HepG2 (cell line): ENCODE data around the gene ZBTB7C. TPM values are rescaled to one million over a fixed set of nuclear protein-coding genes. Genes with fewer than 3 reads are reported as not detected.
A peak's percentile ranks its signal among the peaks of the same experiment; 100 is the strongest.

Experiments used
- ATAC-seq: fragments of 200-7000 bp; cut with Tn5 transposase; 3 replicates; pipeline ENCODE4 v1.9.1; 2020; ENCODE audit warnings: mild to moderate bottlenecking, moderate library complexity
- BruUV-seq: library from RNA; stranded (reverse); fragments of 400-500 nt; replicated peaks from 2 replicates; lab custom pipeline; 2021; lab: Mats Ljungman, UMichigan
- CTCF ChIA-PET: fragments of 300-600 bp; formaldehyde crosslinking; extraction: SDS; loops from one replicate; lab custom pipeline; 2021; ENCODE audit warnings: low total read pairs, inconsistent platforms, low intra/inter-chr PET ratio; lab: Yijun Ruan, JAX
- POLR2A ChIA-PET: fragments of 350-600 bp; sonication (Branson Sonifier 250); formaldehyde crosslinking; loops from one replicate; lab custom pipeline; 2020; ENCODE audit warnings: antibody characterized with exemption, inconsistent platforms; lab: Yijun Ruan, JAX
- DNase-seq: peaks from one replicate; pipeline ENCODE4 v3.0.0-alpha.2; 2015; ENCODE audit warnings: low spot score
- FAIRE-seq: peaks from 3 replicates; lab custom pipeline; 2011; peaks lifted over from hg19 to GRCh38; lab: Jason Lieb, UNC
- H2AFZ ChIP-seq: one replicate; pipeline ENCODE4 v1.6.1; 2011; ENCODE audit warnings: low read length, inconsistent platforms
- H3K27ac ChIP-seq: fragments of 300-600 bp; 3 replicates; pipeline ENCODE4 v1.8.0; 2011; ENCODE audit warnings: mixed run types, mild to moderate bottlenecking, mixed read lengths, low read length, inconsistent platforms; ENCODE audit not compliant: insufficient read depth; ENCODE audit errors: extremely low read length
- H3K27me3 ChIP-seq, 2 experiments: fragments of 200-600 bp in 1 of 2; 2 replicates in 1 of 2; 3 replicates in 1 of 2; pipeline versions ENCODE4 v1.6.0 to v1.8.0; 2011; ENCODE audit warnings: low read length in 2 of 2, mild to moderate bottlenecking in 2 of 2, moderate library complexity in 2 of 2, inconsistent platforms in 1 of 2; ENCODE audit not compliant: insufficient read depth in 2 of 2, control insufficient read depth in 1 of 2
- H3K36me3 ChIP-seq, 2 experiments: fragments of 200-600 bp in 1 of 2; replicated peaks in 1 of 2; 2 replicates in 1 of 2; 3 replicates in 1 of 2; pipeline versions ENCODE4 v1.5.1 to v1.8.0; 2011; ENCODE audit warnings: low read length in 2 of 2, inconsistent platforms in 1 of 2; ENCODE audit not compliant: insufficient read depth in 2 of 2, control insufficient read depth in 1 of 2
- H3K4me1 ChIP-seq: 2 replicates; pipeline ENCODE4 v1.5.1; 2012; ENCODE audit warnings: low read length, inconsistent platforms; ENCODE audit not compliant: insufficient read depth
- H3K4me2 ChIP-seq: 2 replicates; pipeline ENCODE4 v1.6.0; 2011; ENCODE audit warnings: low read depth, low read length, inconsistent platforms
- H3K4me3 ChIP-seq, 3 experiments: fragments of 200-600 bp in 1 of 3; sonication (generic), shearing (Covaris generic) in 1 of 3; replicated peaks in 1 of 3; 2 replicates each; pipeline ENCODE4 v1.5.1; 2011 to 2016; ENCODE audit warnings: low read length in 3 of 3, inconsistent platforms in 2 of 3, low read depth in 2 of 3, mild to moderate bottlenecking in 2 of 3, control low read depth in 1 of 3, mixed read lengths in 1 of 3; ENCODE audit not compliant: insufficient read depth in 1 of 3
- H3K79me2 ChIP-seq: one replicate; pipeline ENCODE4 v1.6.1; 2011; ENCODE audit warnings: low read length, inconsistent platforms; ENCODE audit not compliant: insufficient read depth
- H3K9ac ChIP-seq: 2 replicates; pipeline ENCODE4 v1.6.0; 2011; ENCODE audit warnings: mild to moderate bottlenecking, low read depth, low read length, inconsistent platforms; ENCODE audit not compliant: insufficient read depth
- H3K9me3 ChIP-seq: 2 replicates; pipeline ENCODE4 v1.5.1; 2012; ENCODE audit warnings: mild to moderate bottlenecking, low read length
- H4K20me1 ChIP-seq: 2 replicates; pipeline ENCODE4 v1.6.0; 2011; ENCODE audit warnings: inconsistent platforms, mild to moderate bottlenecking, low read length, moderate library complexity; ENCODE audit not compliant: insufficient read depth
- ATF2 ChIP-seq: sonication (generic); formaldehyde crosslinking; IDR thresholded peaks from 2 replicates; pipeline ENCODE4 v1.4.0; 2020; ENCODE audit warnings: missing genetic modification reagents
- CHCHD3 ChIP-seq: sonication (generic); formaldehyde crosslinking; IDR thresholded peaks from 2 replicates; pipeline ENCODE4 v1.8.0; 2022; ENCODE audit warnings: mild to moderate bottlenecking, missing genetic modification reagents, moderate library complexity
- DMAP1 ChIP-seq: IDR thresholded peaks from 2 replicates; pipeline ENCODE4 v1.6.1; 2016
- DNMT1 ChIP-seq: sonication (generic); formaldehyde crosslinking; IDR thresholded peaks from 2 replicates; pipeline ENCODE4 v1.5.1; 2020; ENCODE audit warnings: mild to moderate bottlenecking, missing genetic modification reagents
- GATAD1 ChIP-seq: IDR thresholded peaks from 2 replicates; pipeline ENCODE4 v1.6.1; 2016; ENCODE audit warnings: missing genetic modification reagents, missing compliant biosample characterization
- KDM2A ChIP-seq: sonication (generic); formaldehyde crosslinking; IDR thresholded peaks from 2 replicates; pipeline ENCODE4 v1.4.0; 2020; ENCODE audit warnings: low read depth, missing genetic modification reagents, borderline replicate concordance
- KDM4B ChIP-seq: sonication (generic); formaldehyde crosslinking; IDR thresholded peaks from 2 replicates; pipeline ENCODE4 v1.4.0; 2020; ENCODE audit warnings: missing genetic modification reagents
- KLF16 ChIP-seq, 2 experiments: sonication (generic) in 1 of 2; formaldehyde crosslinking in 1 of 2; IDR thresholded peaks; 2 replicates each; pipeline versions ENCODE4 v1.6.1 to v1.8.0; 2016 to 2023; ENCODE audit warnings: missing genetic modification reagents in 2 of 2, missing compliant biosample characterization in 1 of 2
- MEIS2 ChIP-seq: sonication (generic); formaldehyde crosslinking; IDR thresholded peaks from 2 replicates; pipeline ENCODE4 v1.9.0; 2021; ENCODE audit warnings: mild to moderate bottlenecking, missing genetic modification reagents
- MIXL1 ChIP-seq: IDR thresholded peaks from 2 replicates; pipeline ENCODE4 v1.6.1; 2016
- RNF219 ChIP-seq: sonication (generic); formaldehyde crosslinking; IDR thresholded peaks from 2 replicates; pipeline ENCODE4 v1.5.0; 2020; ENCODE audit warnings: mild to moderate bottlenecking, missing genetic modification reagents
- SOX6 ChIP-seq, 2 experiments: fragments of 450-650 bp in 1 of 2; sonication (generic) in 1 of 2; formaldehyde crosslinking in 1 of 2; IDR thresholded peaks; 2 replicates each; pipeline versions ENCODE4 v1.4.0 to v1.6.1; 2017 to 2020; ENCODE audit warnings: antibody characterized with exemption in 1 of 2, mild to moderate bottlenecking in 1 of 2, missing genetic modification reagents in 1 of 2
- SSRP1 ChIP-seq: IDR thresholded peaks from 2 replicates; pipeline ENCODE4 v1.6.1; 2016; ENCODE audit warnings: control low read depth
- STAG1 ChIP-seq: sonication (generic); formaldehyde crosslinking; IDR thresholded peaks from 2 replicates; pipeline ENCODE4 v1.4.0; 2020; ENCODE audit warnings: missing genetic modification reagents
- TFE3 ChIP-seq: IDR thresholded peaks from 2 replicates; pipeline ENCODE4 v1.6.1; 2016
- XRCC5 ChIP-seq: fragments of 200-400 bp; formaldehyde crosslinking; optimal IDR thresholded peaks from 2 replicates; pipeline ENCODE3; 2017; ENCODE audit warnings: mild to moderate bottlenecking, low read length
- ZNF580 ChIP-seq: IDR thresholded peaks from 2 replicates; pipeline ENCODE4 v1.6.1; 2016; ENCODE audit warnings: low read depth, borderline replicate concordance
- ZNF605 ChIP-seq: sonication (generic); formaldehyde crosslinking; IDR thresholded peaks from 2 replicates; pipeline ENCODE4 v1.8.0; 2022; ENCODE audit warnings: mild to moderate bottlenecking, missing genetic modification reagents
- ZNF644 ChIP-seq: IDR thresholded peaks from 2 replicates; pipeline ENCODE4 v1.6.1; 2016; ENCODE audit warnings: low read depth
- ZNF773 ChIP-seq: sonication (generic); formaldehyde crosslinking; IDR thresholded peaks from 2 replicates; pipeline ENCODE4 v1.4.0; 2020; ENCODE audit warnings: missing genetic modification reagents, borderline replicate concordance
- ZNF883 ChIP-seq: sonication (generic); formaldehyde crosslinking; IDR thresholded peaks from 2 replicates; pipeline ENCODE4 v1.5.1; 2020; ENCODE audit warnings: mild to moderate bottlenecking, missing genetic modification reagents; ENCODE audit errors: not compliant biosample characterization
- WGBS: methylation state at CpG from one replicate; pipeline ENCODE4 v1.1.6; 2017; ENCODE audit warnings: low lambda C conversion rate; 5-methylcytosine and 5-hydroxymethylcytosine counted together
- in situ Hi-C: cut with HindIII; loops from 2 replicates; pipeline ENCODE4 v1.10.0; 2017; ENCODE audit warnings: low pct_unique_long_range_greater_than_20kb; ENCODE audit not compliant: extremely low pct_ligation_motif_present
- intact Hi-C: fragments of 100-400 bp; cut with micrococcal nuclease; formaldehyde crosslinking; loops from one replicate; pipeline ENCODE4 v1.10.0; 2022; ENCODE audit not compliant: unreplicated experiment
- polyA plus RNA-seq, 8 experiments: library from polyadenylated mRNA; depleted of rRNA in 3 of 8; stranded (reverse) in 7 of 8; unstranded in 1 of 8; fragments of >200 nt; fragmentation: Illumina TruSeq in 4 of 8; extraction: Trizol in 4 of 8; gene quantifications; 2 replicates each; pipeline versions ENCODE4 v1.2.1 to v1.2.3, GENCODE V29; 2011 to 2016; ENCODE audit warnings: low read depth in 4 of 8, missing spikeins in 1 of 8, mixed read lengths in 1 of 8; ENCODE audit not compliant: insufficient read depth in 1 of 8
- total RNA-seq, 5 experiments: library from RNA; depleted of rRNA; stranded (reverse); fragments of >200 nt; fragmentation: Illumina TruSeq; extraction: Trizol; gene quantifications; 2 replicates each; pipeline ENCODE4 v1.2.3, GENCODE V29; 2016; ENCODE audit warnings: low read depth in 1 of 5

The ZBTB7C gene
- total and polyA plus RNA-seq, 2 of the 13 experiments (the other 11 are each of a cell fraction or from before 2014, with no cell fraction given): 0.01 to 0.04 TPM

- no peaks in the 10 kb centered on the region for H4K20me1 ChIP-seq
- peak; percentile 89 for DNase-seq
- H3K27me3 ChIP-seq: peaks cover 3 to 44% of the 10 kb centered on the region in 2 experiments; a peak in 4 of 5 replicates
- peak; percentile 84 for ATAC-seq
- ChIA-PET POLR2A (interaction anchor here (1.2 kb wide), 1 partner anchor 9 kb away, joined by 9 read pairs; no protein-coding TSS in a partner anchor), CTCF (interaction anchor here (1.1 to 3.7 kb wide), 5 partner anchors 19 to 415 kb away, joined by 3 to 45 read pairs (median 10); no protein-coding TSS in a partner anchor)
- no peak overlapping the region for H3K9ac ChIP-seq
- FAIRE-seq: peak; percentile 96
- peak overlapping the region; percentile 33 for H2AFZ ChIP-seq
- H3K4me1 ChIP-seq: peaks cover 7% of the 10 kb centered on the region
- intact Hi-C loops (loop anchor here (1.0 to 5.0 kb wide), 2 partner anchors 20 to 413 kb away; no protein-coding TSS in a partner anchor), in situ Hi-C loops (loop anchor here (5.0 to 10.0 kb wide), 2 partner anchors 211 to 408 kb away; no protein-coding TSS in a partner anchor)
- no peak overlapping the region for H3K27ac ChIP-seq
- no peaks in the 10 kb centered on the region for H3K9me3 ChIP-seq
- H3K79me2 ChIP-seq: no peaks in the 10 kb centered on the region
- H3K4me2 ChIP-seq: peak overlapping the region; percentile 82
- no peaks in the 10 kb centered on the region for H3K36me3 ChIP-seq
- H3K4me3 ChIP-seq: peak overlapping the region in 1 of 3 experiments; percentile 21; a peak in 1 of 6 replicates
- BruUV-seq: no TSS peak
- WGBS: 8% methylated on average over 3 of the region's 3 CpGs
- no peak for TF ChIP-seq DMAP1 (CRISPR knock-in tag)
- 0 out of 4 replicates have a peak, but pooled peaks of 1 of the 2 experiments have one; percentile 30 for TF ChIP-seq KLF16 (CRISPR knock-in tag; IDR thresholded peaks at IDR 0.05)
- TF ChIP-seq TFE3 (CRISPR knock-in tag): 0 out of 2 replicates have a peak, but pooled peaks have one; percentile 21
- peak; percentile 45; the same call in 1 of the 2 replicates for TF ChIP-seq ZNF580
- TF ChIP-seq SOX6 (IDR thresholded peaks at IDR 0.05): no peak
- TF ChIP-seq SOX6 (CRISPR knock-in tag; IDR thresholded peaks at IDR 0.05): peak; percentile 27; the same call in 1 of the 2 replicates
- no peak for TF ChIP-seq MIXL1 (CRISPR knock-in tag)
- TF ChIP-seq ATF2 (CRISPR knock-in tag): no peak
- TF ChIP-seq GATAD1 (CRISPR knock-in tag): 0 out of 2 replicates have a peak, but pooled peaks have one; percentile 33
- no peak for TF ChIP-seq SSRP1
- no peak for TF ChIP-seq ZNF605 (CRISPR knock-in tag)
- 0 out of 2 replicates have a peak, but pooled peaks have one; percentile 26 for TF ChIP-seq KDM2A (CRISPR knock-in tag)
- TF ChIP-seq RNF219 (CRISPR knock-in tag): no peak
- peak; percentile 92 for TF ChIP-seq STAG1 (CRISPR knock-in tag)
- no peak for TF ChIP-seq ZNF773 (CRISPR knock-in tag)
- 0 out of 2 replicates have a peak, but pooled peaks have one; percentile 37 for TF ChIP-seq ZNF644 (CRISPR knock-in tag)
- no peak for TF ChIP-seq CHCHD3
- TF ChIP-seq XRCC5: peak; percentile 79
- no peak for TF ChIP-seq ZNF883 (CRISPR knock-in tag)
- TF ChIP-seq KDM4B (CRISPR knock-in tag): no peak
- no peak for TF ChIP-seq MEIS2
- TF ChIP-seq DNMT1 (CRISPR knock-in tag): no peak
Observed at GRCh38 chr18:48445540-48445939, 36.4 kb upstream of the ZBTB7C start.
